Panc1 (cell line): ENCODE results near the gene FITM2. TPM values are rescaled to one million over a fixed set of nuclear protein-coding genes. Genes with fewer than 3 reads are reported as not detected.

Experiments
- ATAC-seq: fragments of 200-7000 bp; cut with Tn5 transposase; 2 replicates; pipeline ENCODE4 v1.9.1; 2020; ENCODE audit warnings: mild to moderate bottlenecking, moderate library complexity
- BruUV-seq: library from RNA; stranded (reverse); fragments of 400-500 nt; replicated peaks from 2 replicates; lab custom pipeline; 2021; lab: Mats Ljungman, UMichigan
- CTCF ChIA-PET: fragments of 300-600 bp; sonication (Branson Sonifier 250); formaldehyde crosslinking; loops from one replicate; lab custom pipeline; 2022; ENCODE audit warnings: antibody characterized with exemption; lab: Charles Lee
- POLR2A ChIA-PET: fragments of 300-600 bp; sonication (Branson Sonifier 250); formaldehyde crosslinking; loops from one replicate; lab custom pipeline; 2022; ENCODE audit warnings: antibody characterized with exemption; lab: Charles Lee
- DNase-seq: peaks from one replicate; pipeline ENCODE4 v3.0.0-alpha.2; 2010; ENCODE audit warnings: low read depth, low spot score
- H3K27ac ChIP-seq: 2 replicates; pipeline ENCODE4 v1.5.1; 2011; ENCODE audit warnings: mild to moderate bottlenecking, low read length, inconsistent platforms
- H3K27me3 ChIP-seq: fragments of 200-500 bp; sonication (Bioruptor generic); 2 replicates; pipeline ENCODE4 v1.6.0; 2014; ENCODE audit warnings: low read length, inconsistent platforms; ENCODE audit not compliant: control insufficient read depth, insufficient read depth
- H3K36me3 ChIP-seq: fragments of 200-500 bp; sonication (Bioruptor generic); 2 replicates; pipeline ENCODE4 v1.5.1; 2014; ENCODE audit warnings: inconsistent platforms, mild to moderate bottlenecking, low read length, moderate library complexity; ENCODE audit not compliant: control insufficient read depth, insufficient read depth
- H3K4me1 ChIP-seq: 2 replicates; pipeline ENCODE4 v1.5.1; 2011; ENCODE audit warnings: inconsistent platforms, mild to moderate bottlenecking, low read length, moderate library complexity; ENCODE audit not compliant: control insufficient read depth, insufficient read depth
- H3K4me3 ChIP-seq, 2 experiments: 2 replicates each; pipeline ENCODE4 v1.5.1; 2011 to 2012; ENCODE audit warnings: low read depth in 2 of 2, low read length in 2 of 2, mild to moderate bottlenecking in 2 of 2, inconsistent platforms in 1 of 2, moderate library complexity in 1 of 2
- H3K9me3 ChIP-seq: fragments of 200-500 bp; sonication (Bioruptor generic); 2 replicates; pipeline ENCODE4 v1.5.1; 2014; ENCODE audit warnings: low read depth, mild to moderate bottlenecking, inconsistent platforms, low read length, moderate library complexity; ENCODE audit not compliant: control insufficient read depth, insufficient read depth
- CTCF ChIP-seq: fragments of 450-650 bp; IDR thresholded peaks from 2 replicates; pipeline ENCODE4 v1.5.1; 2017; ENCODE audit warnings: mild to moderate bottlenecking
- POLR2AphosphoS5 ChIP-seq: IDR thresholded peaks from 2 replicates; pipeline ENCODE4 v1.6.1; 2012; ENCODE audit warnings: mild to moderate bottlenecking, low read depth, low read length, moderate library complexity
- SIN3A ChIP-seq: IDR thresholded peaks from 2 replicates; pipeline ENCODE4 v1.6.1; 2012; ENCODE audit warnings: low read depth, mild to moderate bottlenecking, low read length, moderate library complexity, borderline replicate concordance; ENCODE audit not compliant: insufficient read depth
- TCF7L2 ChIP-seq: IDR thresholded peaks from 2 replicates; pipeline ENCODE4 v1.6.1; 2011; ENCODE audit warnings: mild to moderate bottlenecking, low read depth, low read length, inconsistent platforms
- in situ Hi-C: cut with HindIII; loops from 2 replicates; pipeline ENCODE4 v1.10.0; 2016; ENCODE audit warnings: low sequenced_read_pairs, low pct_unique_long_range_greater_than_20kb
- intact Hi-C: fragments of 100-400 bp; cut with micrococcal nuclease; formaldehyde crosslinking; loops from one replicate; pipeline ENCODE4 v1.10.0; 2022; ENCODE audit not compliant: unreplicated experiment
- total RNA-seq: library from RNA; stranded (reverse); gene quantifications from one replicate; pipeline ENCODE4 v1.2.1, GENCODE V29; 2021; ENCODE audit not compliant: unreplicated experiment
- TF ChIP-seq, protein P1 (sequence below), 2 experiments: IDR thresholded peaks; 2 replicates each; pipeline ENCODE4 v1.6.1; 2011 to 2012; ENCODE audit warnings: low read depth in 2 of 2, control low read depth in 1 of 2, low read length in 1 of 2, mild to moderate bottlenecking in 1 of 2, moderate library complexity in 1 of 2; ENCODE audit not compliant: insufficient read depth in 1 of 2

The FITM2 gene
- total RNA-seq, 1 experiment from 2014 or later, result 10.5 TPM

DNA sequence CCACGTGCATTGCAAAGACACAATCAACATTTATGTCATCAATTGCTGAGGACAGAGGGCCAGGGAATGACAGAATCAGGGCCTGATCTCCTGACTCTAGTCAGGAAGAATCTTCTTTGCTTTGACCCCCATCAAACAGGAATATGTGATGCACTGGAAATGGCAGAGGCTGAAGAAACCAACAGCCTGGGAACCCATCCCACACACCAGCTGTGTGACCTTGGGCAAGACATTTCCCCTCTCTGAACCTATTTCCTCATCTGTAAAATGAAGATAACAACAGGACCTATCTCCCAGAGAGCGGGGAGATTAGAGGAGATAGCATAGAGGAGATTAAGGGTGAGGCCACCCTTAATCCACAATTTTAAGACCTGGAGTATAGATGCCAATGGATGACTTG is 46.0 kb upstream of the FITM2 start:
- DNase-seq (no peak), ATAC-seq (no peak)
- CTCF ChIA-PET, result no interaction called here
- H3K9me3 ChIP-seq, result no peaks in the 10 kb centered on the region
- H3K4me3 ChIP-seq, result no peak overlapping the region
- H3K27ac ChIP-seq, result no peak overlapping the region
- TF ChIP-seq POLR2AphosphoS5, result no peak
- TF ChIP-seq, protein P1, sequence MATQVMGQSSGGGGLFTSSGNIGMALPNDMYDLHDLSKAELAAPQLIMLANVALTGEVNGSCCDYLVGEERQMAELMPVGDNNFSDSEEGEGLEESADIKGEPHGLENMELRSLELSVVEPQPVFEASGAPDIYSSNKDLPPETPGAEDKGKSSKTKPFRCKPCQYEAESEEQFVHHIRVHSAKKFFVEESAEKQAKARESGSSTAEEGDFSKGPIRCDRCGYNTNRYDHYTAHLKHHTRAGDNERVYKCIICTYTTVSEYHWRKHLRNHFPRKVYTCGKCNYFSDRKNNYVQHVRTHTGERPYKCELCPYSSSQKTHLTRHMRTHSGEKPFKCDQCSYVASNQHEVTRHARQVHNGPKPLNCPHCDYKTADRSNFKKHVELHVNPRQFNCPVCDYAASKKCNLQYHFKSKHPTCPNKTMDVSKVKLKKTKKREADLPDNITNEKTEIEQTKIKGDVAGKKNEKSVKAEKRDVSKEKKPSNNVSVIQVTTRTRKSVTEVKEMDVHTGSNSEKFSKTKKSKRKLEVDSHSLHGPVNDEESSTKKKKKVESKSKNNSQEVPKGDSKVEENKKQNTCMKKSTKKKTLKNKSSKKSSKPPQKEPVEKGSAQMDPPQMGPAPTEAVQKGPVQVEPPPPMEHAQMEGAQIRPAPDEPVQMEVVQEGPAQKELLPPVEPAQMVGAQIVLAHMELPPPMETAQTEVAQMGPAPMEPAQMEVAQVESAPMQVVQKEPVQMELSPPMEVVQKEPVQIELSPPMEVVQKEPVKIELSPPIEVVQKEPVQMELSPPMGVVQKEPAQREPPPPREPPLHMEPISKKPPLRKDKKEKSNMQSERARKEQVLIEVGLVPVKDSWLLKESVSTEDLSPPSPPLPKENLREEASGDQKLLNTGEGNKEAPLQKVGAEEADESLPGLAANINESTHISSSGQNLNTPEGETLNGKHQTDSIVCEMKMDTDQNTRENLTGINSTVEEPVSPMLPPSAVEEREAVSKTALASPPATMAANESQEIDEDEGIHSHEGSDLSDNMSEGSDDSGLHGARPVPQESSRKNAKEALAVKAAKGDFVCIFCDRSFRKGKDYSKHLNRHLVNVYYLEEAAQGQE (IDR thresholded peaks at IDR 0.05; ENCODE audit: insufficient read depth in 1 of 2, low read depth in 2 of 2, low read length in 1 of 2), result no peak
- TF ChIP-seq TCF7L2, result no peak
- intact Hi-C loops, result no loop called here
- no peaks in the 10 kb centered on the region for H3K4me1 ChIP-seq
- H3K27me3 ChIP-seq, result no peaks in the 10 kb centered on the region; the same call in 1 of the 2 replicates
- no TSS peak for BruUV-seq
- no peaks in the 10 kb centered on the region for H3K36me3 ChIP-seq
- in situ Hi-C loops, result no loop called here
- POLR2A ChIA-PET, result no interaction called here

DNA sequence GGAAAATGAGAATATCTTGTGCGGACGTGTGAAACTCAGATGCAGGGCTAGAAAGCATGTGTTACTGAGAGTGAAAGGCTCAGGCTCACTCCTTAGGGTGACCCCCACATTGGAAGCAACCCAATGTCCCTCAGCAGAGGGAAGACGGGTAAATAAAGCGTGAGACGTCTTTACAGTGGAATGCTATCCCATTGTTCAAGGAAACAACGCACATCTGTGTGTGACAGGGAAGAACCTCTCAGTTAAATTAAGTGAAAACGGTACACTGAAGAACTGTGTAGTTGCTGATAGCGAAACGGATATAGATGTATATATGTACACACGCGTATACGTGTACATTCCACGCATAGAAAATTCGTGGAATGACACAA is 45.3 kb upstream of the FITM2 start:
- Histone ChIP-seq H3K4me1 (no peaks in the 10 kb centered on the region), H3K9me3 (no peaks in the 10 kb centered on the region), H3K4me3 (no peak overlapping the region), H3K27me3 (no peaks in the 10 kb centered on the region; the same call in 1 of the 2 replicates), H3K27ac (no peak overlapping the region), H3K36me3 (no peaks in the 10 kb centered on the region)
- no peak for DNase-seq
- intact Hi-C loops, result no loop called here
- in situ Hi-C loops, result no loop called here
- TF ChIP-seq CTCF (no peak), TCF7L2 (no peak), SIN3A (no peak), POLR2AphosphoS5 (no peak)
- TF ChIP-seq, protein P1 (IDR thresholded peaks at IDR 0.05; ENCODE audit: insufficient read depth in 1 of 2, low read depth in 2 of 2, low read length in 1 of 2), result no peak
- POLR2A ChIA-PET, result no interaction called here
- CTCF ChIA-PET, result no interaction called here
- no TSS peak for BruUV-seq
- ATAC-seq, result no peak
